Measurements from ENCODE around the gene ZNF430. TPM values are rescaled to one million over a fixed set of nuclear protein-coding genes. Genes with fewer than 3 reads are reported as not detected.

Gene ZNF430
- polyA plus RNA-seq, 5 donors = 9.2 to 16.0 (median 13.5) TPM

DNA sequence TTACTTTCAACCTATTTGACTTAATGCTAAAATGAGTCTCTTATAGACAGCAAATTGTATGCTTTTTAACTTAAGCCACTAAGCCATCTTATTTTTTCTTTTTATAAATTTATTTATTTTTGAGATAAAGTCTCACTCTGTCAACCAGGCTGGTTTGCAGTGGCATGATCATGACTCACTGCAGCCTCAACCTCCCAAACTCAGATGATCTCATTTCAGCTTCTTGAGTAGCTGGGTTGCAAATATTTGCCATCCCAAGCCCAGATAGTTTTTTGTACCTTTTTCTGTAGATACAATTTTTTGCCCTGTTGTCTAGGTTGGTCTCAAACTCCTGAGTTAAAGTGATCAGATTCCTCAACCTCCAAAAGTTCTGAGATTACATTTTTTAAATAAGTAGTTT, 88.7 kb downstream of the ZNF430 start:
- DNase-seq = no peak

Other genes starting within 250 kb of the ZNF430 start
- gene ZNF66, start 244.4 kb upstream of the ZNF430 start, polyA plus RNA-seq (ENCODE audit: insufficient read depth in 1 of 5, insufficient read length in 5 of 5, low replicate concordance in 1 of 5) = 1 to 10 TPM; 3.6 to 8.8 (median 8.6) TPM
- gene ZNF85, start 97.4 kb upstream of the ZNF430 start, polyA plus RNA-seq (ENCODE audit: insufficient read depth in 1 of 5, insufficient read length in 5 of 5, low replicate concordance in 1 of 5) = 10 to 100 TPM; 14.8 to 31.3 (median 20.7) TPM
- 10 to 100 TPM; 13.6 to 32.0 (median 14.5) TPM for gene ZNF714, start 61.5 kb downstream of the ZNF430 start, polyA plus RNA-seq (ENCODE audit: insufficient read depth in 1 of 5, insufficient read length in 5 of 5, low replicate concordance in 1 of 5)
- 10 to 100 TPM; 22.0 to 44.9 (median 39.2) TPM for gene ZNF431, start 121.4 kb downstream of the ZNF430 start, polyA plus RNA-seq (ENCODE audit: insufficient read depth in 1 of 5, insufficient read length in 5 of 5, low replicate concordance in 1 of 5)